NCI-H82 treated with DMSO at 0.1 percent for 48 hours (cell line): ENCODE results near the gene SNX8.
"Not testable (repeated sequence)": the region's sequence is repeated elsewhere in the genome, so short reads cannot be mapped to it uniquely, and the experiment has no call there.

ENCODE experiments used
- DNase-seq: peaks from one replicate; lab custom pipeline; 2025; ENCODE audit not compliant: unreplicated experiment; lab: John Stamatoyannopoulos, UW

The SNX8 gene, protein sequence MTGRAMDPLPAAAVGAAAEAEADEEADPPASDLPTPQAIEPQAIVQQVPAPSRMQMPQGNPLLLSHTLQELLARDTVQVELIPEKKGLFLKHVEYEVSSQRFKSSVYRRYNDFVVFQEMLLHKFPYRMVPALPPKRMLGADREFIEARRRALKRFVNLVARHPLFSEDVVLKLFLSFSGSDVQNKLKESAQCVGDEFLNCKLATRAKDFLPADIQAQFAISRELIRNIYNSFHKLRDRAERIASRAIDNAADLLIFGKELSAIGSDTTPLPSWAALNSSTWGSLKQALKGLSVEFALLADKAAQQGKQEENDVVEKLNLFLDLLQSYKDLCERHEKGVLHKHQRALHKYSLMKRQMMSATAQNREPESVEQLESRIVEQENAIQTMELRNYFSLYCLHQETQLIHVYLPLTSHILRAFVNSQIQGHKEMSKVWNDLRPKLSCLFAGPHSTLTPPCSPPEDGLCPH

DNA sequence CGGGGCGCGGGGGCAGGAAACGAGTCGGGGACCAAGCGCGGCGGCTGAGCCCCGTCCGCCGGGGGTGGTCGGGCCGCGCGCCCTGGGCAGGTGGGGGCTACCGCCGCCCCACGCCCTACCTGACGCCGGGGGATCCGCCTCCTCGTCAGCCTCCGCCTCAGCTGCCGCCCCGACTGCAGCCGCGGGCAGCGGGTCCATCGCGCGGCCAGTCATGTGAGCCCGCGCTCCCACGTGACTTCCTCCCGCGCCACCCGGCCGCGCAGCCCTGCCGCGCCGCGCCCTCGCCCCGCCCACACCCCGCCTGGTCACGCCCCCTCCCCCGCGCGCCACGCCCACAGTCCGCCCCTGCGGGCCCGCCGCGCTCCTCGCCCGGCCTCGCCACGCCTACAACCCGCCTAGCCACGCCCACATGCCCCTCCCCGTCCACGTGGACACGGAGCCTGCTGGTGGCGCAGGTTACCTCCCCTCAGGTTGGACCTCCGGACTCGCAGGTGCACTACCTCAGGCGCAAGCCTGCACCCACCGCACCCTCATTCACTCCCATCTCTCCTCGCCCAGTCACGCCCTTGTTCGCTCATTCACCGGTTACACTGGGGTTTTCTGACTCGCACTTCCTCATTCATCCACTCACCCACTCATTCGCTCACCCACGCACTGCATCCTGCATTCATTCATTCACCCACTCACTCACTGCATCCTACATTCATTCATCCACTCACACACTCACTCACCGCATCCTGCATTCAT is at the start of gene SNX8:
Gene SNX8, minus strand, starts transcription at position 233 of the 747 bp plus-strand sequence. Its CDS starts 20 bp downstream, at position 213.
- DNase-seq, result peak; percentile 68

DNA sequence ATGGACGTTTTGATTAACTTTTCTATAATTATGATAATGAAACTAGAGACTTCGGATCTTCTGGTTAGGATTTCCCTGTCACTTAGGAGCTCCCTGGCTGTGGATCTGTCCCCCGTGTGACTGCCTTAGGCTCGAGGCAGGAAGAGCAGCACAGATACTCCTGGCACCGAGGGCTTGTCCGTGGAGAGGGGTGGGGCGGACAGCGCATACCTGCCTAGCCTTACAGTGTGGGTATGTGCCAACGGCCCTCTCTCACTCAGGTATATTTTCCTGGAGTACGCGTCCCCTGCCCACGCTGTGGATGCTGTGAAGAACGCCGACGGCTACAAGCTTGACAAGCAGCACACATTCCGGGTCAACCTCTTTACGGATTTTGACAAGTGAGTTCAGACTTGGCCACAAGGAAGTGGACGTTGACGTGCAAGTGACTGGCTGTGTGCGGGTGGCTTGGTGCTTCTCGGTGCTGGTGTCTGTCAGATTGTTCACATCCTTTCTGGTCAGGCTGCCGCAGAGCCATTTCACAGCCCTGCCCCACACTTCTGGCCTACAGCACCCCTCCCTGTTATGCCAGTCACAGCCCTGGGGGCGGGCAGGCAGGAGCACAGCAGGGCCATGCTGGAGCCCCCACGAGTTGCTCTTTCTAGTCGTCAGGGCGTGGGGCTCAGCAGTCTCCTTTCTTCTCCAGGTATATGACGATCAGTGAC is 48.3 kb upstream of the SNX8 start:
- DNase-seq, result no peak

DNA sequence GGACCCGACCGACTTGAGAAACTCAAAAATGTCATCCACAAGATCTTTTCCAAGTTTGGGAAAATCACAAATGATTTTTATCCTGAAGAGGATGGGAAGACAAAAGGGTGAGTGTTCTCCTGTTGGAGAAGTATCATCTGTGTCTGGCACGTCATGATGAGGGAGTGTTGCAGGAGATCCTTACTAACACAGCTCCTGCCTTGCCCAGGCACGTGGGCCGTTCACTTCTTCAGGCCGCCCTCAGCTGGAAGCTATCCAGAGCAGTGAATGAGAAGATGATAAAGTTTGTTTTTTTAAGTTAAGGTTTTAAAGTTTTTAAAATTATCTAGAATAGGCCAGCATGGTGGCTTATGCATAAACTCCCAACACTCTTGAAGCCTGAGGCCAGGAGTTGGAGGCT is 46.6 kb upstream of the SNX8 start:
- no peak for DNase-seq

DNA sequence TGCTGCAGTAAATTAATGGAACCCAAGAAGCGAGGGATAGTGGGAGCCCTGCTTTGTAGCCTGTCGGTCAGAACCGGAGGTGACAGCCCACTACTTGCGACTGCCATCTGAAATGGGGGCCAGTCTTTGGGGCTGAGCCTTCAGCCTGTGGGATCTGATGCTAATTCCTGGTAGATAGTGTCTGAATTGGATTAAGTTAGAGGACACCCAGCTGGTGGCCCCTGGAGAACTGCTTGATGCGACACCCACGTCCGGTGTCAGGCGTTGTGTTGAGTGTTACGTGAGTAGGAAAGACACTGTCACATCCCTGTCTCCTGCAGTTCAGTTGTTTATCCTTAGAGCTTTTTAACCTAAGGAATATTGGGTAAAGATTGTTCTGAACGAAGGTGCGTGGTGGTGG is 45.4 kb upstream of the SNX8 start:
- DNase-seq, result peak; percentile 78

DNA sequence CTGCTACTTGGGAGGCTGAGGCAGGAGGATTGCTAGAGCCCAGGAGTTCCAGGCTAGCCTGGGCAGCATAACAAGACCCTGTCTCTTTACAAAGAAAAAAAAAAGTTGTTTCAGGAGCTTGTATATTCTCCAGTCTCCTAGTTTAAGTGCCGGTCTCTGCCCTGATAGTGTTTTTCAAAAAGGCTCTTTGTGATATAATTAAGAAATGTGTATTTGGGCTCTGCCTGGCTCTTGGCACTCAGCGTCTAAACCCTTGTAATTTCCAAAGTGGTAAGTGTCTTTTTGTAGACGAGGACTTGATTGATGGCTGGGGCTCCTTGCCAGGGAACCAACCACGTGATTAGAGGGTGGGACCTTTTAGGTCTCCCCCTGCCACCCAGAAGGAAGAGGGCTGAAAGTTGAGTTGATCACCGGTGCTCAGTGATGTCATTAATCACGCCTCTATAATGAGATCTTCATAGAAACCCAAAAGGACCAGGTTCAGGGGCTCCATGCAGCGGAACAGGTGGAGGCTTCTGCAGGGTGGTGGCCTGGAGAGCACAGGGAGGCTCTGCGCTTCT is 44.8 kb upstream of the SNX8 start:
- peak; percentile 70 for DNase-seq

DNA sequence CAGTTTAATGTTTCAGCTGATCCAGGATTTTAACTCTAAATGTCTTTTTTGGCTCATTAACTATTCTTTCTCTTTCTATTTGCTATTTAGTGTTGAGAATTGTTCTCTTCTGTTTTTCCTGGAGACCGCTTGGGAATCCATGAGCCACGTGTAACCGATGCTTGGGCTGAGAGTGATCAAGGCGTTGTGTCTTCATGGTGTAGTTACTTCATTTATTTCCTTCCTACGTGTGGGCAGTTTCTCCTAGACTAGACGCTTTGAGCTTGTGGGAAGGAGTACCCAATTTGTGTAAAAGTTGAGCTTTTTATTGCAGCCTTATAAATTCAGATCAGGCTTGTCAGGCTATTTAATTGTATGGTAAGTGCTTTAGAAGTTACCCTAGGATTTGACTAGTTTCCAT is 43.3 kb upstream of the SNX8 start:
- DNase-seq, result no peak

DNA sequence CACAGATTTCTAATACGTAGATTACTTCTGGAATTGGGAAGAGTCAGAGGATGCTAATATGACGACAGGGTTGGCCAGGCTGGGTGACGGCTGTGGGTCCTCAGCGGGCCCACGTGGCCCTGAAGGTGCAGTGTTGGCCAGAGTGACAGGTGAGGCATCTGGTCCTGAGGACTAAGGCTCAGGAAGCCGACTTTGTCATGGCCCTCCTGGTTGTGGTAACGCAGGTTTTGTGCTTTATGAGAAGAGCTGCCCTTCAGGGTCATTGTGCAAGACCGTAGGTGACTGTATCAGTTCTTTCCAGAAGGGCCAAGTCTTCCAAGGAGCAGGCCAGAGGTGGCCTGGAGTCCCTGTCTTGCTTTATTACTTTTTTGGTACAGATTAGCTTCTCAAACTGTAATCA is 42.9 kb upstream of the SNX8 start:
- DNase-seq, result no peak

DNA sequence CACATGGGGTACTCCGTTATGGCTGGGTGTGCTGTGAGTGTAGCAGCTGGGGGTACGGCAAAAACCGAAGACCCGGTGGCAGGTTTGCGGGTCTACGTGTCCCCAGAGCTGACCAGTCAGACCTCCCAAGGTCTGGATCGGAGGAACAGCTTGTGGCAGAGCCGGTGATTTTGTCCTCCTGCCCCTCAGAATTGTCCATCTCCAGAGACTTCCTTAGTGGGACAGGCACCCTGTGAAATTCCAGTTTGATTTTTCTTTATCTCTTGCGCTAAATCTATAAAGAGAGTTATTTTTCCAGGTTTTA is 41.4 kb upstream of the SNX8 start:
- DNase-seq, result no peak

DNA sequence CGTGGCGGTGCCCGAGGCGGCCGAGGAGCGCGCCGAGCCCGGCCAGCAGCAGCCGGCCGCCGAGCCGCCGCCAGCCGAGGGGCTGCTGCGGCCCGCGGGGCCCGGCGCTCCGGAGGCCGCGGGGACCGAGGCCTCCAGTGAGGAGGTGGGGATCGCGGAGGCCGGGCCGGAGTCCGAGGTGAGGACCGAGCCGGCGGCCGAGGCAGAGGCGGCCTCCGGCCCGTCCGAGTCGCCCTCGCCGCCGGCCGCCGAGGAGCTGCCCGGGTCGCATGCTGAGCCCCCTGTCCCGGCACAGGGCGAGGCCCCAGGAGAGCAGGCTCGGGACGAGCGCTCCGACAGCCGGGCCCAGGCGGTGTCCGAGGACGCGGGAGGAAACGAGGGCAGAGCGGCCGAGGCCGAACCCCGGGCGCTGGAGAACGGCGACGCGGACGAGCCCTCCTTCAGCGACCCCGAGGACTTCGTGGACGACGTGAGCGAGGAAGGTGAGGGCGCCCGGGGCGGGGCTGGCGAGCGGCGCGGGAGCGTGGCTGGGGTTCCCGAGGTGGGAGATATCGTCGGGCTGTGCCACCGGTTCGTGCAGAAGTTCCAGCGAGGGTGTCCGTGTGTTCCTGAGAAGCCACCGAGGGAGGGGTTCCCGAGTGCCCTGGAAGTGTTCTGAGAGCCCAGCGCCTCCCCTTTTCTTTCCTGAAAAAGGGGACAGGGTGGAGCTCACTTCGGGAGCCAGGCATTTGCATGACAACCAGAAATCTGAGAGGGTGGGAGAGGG is 40.9 kb upstream of the SNX8 start:
- DNase-seq, result no peak

DNA sequence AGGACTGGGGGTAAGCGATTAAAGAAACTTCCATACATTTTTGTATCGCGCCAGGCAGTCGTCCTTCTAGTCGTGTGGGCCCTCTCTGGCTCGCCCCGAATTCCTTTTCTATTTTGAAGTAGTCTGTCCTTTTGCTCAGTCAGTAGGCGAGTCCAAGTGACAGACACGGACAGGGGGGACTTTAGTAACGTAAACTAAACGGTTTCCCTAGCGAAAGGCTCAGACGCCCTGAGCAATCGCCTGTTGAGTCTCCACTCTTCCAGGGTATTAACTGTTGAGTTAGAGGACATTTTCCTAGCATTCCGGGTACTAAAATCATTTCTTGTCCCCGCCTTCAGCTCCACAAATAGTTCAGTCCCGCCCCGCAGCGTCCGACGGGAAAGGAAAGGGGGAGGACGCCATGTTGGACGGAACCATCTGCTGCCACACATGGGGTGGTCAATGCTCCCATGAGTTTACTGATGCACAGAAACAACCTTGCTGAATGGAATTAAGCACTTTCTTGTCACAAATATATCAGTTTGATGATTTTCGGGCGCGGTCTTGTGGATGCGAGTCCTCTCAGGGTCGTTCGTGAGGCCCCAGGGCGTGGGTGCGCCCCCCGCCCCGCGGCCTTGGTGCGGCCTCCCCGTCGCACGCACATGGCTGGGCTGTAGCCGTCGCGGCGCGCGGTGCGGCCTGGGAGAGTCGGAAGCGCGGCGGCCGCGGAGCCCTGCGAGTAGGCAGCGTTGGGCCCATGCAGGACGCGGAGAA is 40.1 kb upstream of the SNX8 start, which contains the start of gene EIF3B:
Gene EIF3B, plus strand, starts transcription at position 642 of the 753 bp plus-strand sequence. Its CDS starts 95 bp downstream, at position 737.
- DNase-seq, result peak; percentile 92

DNA sequence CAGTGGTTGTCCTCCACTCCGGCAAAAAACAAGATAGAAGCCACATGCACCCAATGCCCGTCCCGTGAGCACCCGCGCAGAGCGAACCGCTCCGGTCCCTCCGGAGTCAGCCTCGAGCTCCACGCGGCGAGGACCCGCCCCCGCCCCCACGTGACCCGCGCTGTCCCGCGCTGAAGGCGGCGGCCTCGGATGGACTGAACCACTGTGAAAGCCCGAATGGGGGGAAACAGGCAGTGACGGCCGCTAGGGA is 39.6 kb upstream of the SNX8 start:
- DNase-seq, result peak; percentile 92

DNA sequence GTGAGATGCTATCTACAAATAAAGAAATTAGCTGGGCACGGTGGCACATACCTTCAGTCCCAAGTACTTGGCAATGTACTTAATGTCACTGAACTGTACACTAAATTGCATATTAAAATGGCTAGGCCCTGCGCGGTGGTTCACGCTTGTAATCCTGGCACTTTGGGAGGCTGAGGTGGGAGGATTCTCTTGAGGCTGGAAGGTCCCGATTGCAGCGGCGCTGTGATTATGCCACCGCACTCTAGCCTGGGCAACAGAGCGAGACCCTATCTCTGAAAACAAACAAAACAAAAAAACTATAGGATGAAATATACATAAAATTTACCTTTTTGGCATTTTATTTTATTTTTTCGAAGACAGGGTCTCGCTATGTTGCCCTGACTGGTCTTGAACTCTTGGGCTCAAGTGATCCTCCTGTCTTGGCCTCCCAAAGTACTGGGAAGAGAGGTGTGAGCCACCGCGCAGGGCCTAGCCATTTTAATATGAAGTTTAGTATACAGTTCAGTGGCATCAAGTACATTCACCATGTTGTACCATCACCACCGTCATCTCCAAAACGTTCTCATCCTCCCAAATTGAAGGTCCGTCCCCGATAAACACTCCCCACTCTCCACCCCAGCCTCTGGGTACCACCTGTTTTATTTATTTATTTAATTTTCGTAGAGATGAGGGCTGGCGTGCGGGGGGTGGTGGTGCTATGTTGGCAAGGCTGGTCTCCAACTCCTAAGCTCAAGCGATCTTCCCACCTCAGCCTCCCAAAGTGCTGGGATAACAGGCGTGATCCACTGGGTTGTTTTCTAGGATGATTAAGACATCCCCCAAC is 39.1 kb upstream of the SNX8 start:
- DNase-seq, result no peak

DNA sequence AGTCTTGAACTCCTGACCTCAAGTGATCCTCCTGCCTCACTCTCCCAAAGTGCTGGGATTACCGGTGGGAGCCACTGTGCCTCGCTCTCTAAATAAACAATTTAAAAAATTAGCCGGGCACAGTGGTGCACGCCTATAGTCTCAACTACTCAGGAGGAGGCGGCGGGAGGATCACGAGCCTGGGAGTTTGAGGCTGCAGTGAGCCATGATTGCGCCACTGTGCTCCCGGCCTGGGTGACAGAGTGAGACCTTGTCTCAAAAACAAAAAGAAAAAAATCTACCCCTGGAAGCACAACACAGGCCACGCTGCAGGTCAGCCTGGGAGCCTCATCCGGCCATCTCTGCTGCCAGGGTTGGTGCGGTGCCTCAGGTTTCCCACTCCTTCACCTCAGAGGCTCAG is 36.6 kb upstream of the SNX8 start:
- DNase-seq, result no peak

DNA sequence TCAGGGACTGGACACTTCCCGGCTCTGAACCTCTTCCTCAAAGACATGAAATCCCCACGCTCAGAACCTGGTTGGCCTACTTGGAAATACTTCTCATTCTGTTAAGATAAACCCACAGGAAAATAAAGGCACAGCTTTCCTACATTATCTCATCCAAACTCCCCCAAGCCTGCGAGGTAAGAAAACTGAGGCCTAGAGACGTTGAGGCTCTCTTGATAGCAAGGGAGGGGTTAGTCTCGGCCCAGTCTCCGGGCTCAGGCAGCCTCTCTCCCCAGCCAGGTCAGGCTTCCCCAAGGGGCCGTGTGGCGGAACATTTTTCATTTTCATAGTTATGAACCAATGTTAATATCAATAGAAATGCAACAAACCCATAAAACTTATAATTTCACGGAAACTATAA is 35.8 kb upstream of the SNX8 start:
- no peak for DNase-seq

DNA sequence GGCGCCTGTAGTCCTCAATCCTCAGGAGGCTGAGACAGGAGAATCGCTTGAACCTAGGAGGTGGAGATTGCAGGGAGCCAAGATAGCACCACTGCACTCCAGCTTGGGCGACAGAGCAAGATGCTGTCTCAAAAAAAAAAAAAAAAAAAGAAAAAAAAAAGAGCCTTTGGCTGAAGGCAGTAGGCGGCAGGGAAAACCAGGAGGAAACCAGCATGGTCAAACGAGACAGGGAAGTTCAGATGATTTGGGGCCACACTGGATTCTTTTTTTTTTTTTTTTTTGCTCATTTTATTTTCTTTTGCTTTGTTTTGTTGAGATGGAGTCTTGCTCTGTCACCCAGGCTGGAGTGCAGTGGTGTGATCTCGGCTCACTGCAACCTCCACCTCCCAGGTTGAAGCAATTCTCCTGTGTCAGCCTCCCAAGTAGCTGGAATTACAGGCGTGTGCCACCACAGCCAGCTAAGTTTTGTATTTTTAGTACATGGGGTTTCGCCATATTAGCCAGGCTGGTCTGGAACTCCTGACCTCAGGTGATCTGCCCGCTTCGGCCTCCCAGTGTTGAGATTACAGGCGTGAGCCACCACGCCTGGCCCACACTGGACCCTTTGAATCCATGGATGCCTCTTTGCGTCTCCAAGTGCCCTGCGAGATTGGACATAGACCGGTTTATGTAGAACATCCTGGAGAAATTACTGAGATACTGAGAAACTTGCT is 33.3 kb upstream of the SNX8 start:
- not testable (repeated sequence) for DNase-seq

DNA sequence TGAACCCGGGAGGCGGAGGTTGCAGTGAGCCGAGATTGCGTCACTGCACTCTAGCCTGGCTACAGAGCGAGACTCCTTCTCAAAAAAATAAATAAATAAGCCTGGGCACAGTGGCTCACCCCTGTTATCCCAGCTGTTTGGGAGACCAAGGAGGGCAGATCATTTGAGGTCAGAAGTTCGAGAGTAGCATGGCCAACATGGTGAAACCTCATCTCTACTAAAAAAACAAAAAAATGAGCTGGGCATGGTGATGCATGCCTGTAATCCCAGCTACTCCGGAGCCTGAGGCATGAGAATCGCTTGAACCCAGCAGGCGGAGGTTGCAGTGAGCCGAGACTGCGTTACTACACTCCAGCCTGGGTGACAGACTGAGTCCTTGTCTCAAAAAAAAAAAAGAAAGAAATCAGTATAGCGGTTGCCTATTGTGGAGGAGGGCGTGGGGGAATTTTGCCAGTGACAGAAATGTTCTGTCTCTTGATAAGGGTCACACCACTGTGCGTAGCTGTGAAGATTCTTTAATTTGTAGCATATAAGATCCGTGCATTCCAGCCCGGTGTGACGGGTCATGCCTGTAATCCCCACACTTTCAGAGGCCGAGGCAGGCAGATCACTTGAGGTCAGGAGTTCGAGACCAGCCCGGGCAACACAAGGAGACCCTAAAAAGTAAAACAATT is 22.5 kb upstream of the SNX8 start:
- no peak for DNase-seq

DNA sequence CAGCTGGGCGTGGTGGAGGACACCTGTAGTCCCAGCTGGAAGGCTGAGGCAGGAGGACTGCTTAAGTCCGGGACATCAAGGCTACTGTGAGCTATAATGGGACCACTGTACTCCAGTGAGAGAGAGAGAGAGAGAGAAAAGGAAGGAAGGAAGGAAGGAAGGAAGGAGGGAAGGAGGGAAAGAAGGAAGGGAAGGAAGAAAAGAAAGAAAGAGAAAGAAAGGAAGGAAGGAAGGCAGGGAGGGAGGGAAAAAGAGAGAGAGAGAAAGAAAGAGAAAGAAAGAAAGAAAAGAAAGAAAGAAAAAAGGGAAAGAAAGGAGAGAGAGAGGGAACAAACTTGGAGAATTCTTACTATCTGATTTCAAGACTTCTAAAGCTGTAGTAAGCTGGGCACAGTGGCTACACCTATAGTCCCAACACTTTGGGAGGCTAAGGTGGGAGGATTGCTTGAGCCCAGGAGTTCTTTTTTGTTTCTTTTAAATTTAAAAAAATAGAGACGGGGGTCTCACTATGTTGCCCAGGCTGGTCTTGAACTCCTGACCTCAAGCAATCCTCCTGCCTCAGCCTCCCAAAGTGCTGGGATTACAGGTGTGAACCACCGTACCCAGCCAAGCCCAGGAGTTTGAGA is 18.5 kb upstream of the SNX8 start:
- not testable (repeated sequence) for DNase-seq

DNA sequence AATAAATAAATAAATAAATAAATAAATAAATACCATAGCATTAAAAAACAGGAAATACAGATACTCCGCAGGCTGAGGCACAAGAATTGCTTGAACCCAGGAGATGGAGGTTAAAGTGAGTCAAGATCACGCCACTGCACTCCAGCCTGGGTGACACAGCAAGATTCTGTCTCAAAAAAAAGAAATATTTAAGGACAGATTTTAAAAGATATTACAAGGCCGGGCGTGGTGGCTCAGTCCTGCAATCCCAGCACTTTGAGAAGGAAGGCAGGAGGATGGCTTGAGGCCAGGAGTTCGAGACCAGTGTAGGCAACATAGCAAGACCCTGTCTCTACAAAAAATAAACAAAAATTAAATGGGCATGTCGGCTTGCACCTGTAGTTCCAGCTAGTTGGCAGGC is 17.5 kb upstream of the SNX8 start:
- no peak for DNase-seq
